Ovary (tissue), 3 donors: ENCODE data around the gene TSPAN7.

ENCODE experiments used
- EP300 ChIP-seq: sonication (generic); formaldehyde crosslinking; IDR thresholded peaks from one replicate; pipeline ENCODE4 v1.6.1; 2017; ENCODE audit warnings: antibody characterized with exemption
- POLR2A ChIP-seq: fragments of 450-650 bp; IDR thresholded peaks from one replicate; pipeline ENCODE4 v1.6.1; 2017; ENCODE audit warnings: antibody characterized with exemption, mild to moderate bottlenecking, moderate library complexity
- TF ChIP-seq, protein P1 (sequence below), 3 donors: fragments of 450-650 bp in 2 of 3; fragments of 200-600 bp in 1 of 3; IDR thresholded peaks; one replicate each; pipeline versions ENCODE4 v1.5.1 to v1.8.0; 2016 to 2022; ENCODE audit warnings: antibody characterized with exemption in 3 of 3, mild to moderate bottlenecking in 1 of 3
- donor health status: DM: no; HTN: no; CAD: no.

DNA sequence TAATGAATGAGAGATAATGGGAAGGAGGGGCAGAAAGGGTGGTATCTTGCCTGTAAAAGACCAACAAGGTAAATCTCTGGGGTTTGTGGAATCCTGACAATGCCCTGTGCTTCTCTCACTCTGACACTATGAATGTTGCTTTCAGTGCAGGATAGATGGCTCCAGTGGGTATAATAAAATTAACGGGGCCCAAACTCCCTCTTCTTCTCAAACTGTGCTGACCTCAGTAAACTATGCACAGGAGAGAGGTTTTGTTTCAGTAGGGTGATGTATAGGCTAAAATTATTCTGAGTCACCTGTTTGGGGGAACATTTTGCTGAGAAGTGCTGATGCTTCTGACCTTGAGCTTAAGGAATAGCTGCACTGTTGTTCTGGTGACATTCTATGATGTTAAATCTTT, 82.6 kb downstream of the TSPAN7 start:
- TF ChIP-seq, protein P1, sequence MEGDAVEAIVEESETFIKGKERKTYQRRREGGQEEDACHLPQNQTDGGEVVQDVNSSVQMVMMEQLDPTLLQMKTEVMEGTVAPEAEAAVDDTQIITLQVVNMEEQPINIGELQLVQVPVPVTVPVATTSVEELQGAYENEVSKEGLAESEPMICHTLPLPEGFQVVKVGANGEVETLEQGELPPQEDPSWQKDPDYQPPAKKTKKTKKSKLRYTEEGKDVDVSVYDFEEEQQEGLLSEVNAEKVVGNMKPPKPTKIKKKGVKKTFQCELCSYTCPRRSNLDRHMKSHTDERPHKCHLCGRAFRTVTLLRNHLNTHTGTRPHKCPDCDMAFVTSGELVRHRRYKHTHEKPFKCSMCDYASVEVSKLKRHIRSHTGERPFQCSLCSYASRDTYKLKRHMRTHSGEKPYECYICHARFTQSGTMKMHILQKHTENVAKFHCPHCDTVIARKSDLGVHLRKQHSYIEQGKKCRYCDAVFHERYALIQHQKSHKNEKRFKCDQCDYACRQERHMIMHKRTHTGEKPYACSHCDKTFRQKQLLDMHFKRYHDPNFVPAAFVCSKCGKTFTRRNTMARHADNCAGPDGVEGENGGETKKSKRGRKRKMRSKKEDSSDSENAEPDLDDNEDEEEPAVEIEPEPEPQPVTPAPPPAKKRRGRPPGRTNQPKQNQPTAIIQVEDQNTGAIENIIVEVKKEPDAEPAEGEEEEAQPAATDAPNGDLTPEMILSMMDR (IDR thresholded peaks at IDR 0.05), result no peak
- TF ChIP-seq POLR2A (no peak), EP300 (no peak)
